Stimulated activated CD8-positive, alpha-beta memory T cell treated with anti-CD3 and anti-CD28 coated beads, Interleukin-12 subunit alpha, Interleukin-12 subunit beta, amount 100 ng/mL, for 24 hours (primary cell): Measurements from ENCODE around the gene MT1H.
"Not testable (repeated sequence)": the region's sequence is repeated elsewhere in the genome, so short reads cannot be mapped to it uniquely, and the experiment has no call there.

Experiments used
- DNase-seq: peaks from one replicate; pipeline ENCODE4 v3.0.0-alpha.2; 2020; ENCODE audit errors: extremely low read depth

Gene MT1H

DNA sequence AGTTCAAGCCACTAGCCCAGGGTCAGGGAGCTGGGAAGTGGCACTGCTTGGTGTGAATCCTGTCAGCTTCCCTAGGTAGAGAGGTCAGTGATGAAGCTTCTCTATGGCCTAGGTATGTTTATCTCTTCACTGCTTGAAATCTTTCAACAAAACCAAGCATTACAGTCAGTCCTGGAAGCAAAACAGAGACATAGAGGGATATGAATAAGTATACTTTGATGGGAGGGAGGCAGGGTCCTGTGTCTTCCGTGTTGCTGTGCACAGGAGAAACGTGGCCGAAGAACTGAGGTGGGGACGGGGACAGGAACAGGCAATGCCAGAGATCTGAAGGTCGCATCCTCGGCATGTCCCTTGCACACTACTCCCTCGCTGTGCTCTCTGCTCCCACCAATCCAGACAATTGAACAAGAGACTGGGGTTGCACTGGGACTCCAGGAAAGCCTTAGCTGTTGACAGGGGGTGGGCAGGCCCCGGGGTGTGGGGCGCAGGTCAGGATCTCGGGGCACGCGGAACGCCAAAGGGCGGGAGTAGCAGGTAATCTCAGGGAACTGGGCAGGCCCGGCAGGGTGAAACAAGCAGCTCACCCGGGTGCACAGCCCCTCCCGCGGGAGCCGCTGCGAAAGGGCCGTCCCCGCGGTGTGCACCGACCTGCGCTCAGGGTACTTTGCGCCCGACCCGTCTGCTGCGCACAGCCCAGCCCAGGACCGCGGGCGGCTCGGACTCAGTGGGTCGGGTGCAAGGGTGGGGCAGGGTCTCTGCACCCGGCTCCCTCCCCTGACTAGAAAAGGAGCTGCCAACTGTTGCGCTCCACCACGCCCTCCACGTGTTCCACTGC lies at the start of gene MT1H:
Gene MT1H (plus strand): TSS at position 810 of the 835 bp plus-strand sequence. CDS start 71 bp downstream, outside the sequence.
- DNase-seq: no peak

DNA sequence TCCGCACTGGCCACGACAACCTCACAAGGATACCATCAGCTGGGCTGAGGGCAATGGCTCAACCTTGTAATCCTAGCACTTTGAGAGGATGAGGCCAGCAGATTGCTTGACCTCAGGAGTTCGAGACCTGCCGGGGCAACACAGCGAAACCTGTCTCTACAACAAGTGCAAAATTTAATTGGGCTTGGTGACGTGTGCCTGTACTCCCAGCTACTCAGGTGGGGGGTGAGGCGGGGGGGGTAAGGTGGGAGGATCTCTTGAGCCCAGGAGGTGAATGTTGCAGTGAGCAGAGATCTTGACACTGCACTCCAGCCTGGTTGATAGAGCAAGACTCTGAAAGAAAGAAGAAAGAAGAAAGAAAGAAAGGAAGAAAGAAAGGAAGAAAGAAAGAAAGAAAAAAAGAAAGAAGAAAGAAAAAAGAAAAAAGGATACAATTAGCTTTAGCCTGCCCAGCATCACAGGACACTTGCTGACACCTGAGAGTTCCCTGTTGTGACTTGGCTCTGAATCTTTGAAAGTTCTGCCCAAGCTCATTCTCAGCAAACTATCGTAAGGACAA lies 49.2 kb upstream of the MT1H start:
- DNase-seq: no peak

DNA sequence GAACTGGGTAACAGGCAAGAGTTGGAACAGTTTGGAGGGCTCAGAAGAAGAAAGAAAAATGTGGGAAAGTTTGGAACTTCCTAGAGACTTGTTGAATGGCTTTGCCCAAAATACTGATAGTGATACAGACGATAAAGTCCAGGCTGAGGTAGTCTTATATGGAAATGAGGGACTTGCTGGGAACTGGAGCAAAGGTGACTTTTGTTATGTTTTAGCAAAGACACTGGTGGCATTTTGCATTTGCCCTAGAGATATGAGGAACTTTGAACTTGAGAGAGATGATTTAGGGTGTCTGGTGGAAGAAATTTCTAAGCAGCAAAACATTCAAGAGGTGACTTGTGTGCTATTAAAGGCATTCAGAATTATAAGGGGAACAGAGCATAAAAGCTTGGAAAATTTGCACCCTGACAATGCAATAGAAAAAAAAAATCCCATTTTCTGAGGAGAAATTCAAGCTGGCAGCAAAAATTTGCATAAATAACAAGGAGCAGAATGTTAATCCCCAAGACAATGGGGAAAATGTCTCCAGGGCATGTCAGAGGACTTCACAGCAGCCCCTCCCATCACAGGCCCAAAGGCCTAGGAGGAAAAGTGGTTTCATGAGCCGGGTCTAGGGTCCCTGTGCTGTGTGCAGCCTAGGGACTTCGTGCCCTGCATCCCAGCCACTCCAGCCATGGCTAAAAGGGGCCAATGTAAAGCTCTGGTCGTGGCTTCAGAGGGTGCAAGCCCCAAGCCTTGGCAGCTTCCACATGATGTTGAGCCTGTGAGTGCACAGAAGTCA lies 47.8 kb upstream of the MT1H start:
- not testable (repeated sequence) for DNase-seq

DNA sequence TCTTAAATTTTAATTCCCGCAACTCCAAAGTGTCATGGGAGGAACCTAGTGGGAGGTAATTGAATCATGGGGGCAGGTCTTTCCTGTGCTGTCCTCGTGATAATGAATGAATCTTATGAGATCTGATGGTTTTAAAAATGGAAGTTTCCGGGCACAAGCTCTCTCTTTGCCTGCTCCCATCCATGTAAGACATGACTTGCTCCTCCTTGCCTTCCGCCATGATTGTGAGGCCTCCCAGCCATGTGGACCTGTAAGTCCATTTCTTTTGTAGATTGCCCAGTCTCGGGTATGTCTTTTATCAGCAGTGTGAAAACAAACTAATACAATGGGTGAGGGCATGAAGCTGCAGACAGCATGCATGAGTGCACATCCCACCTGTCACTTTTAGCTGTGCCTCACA lies 46.4 kb upstream of the MT1H start:
- DNase-seq: not testable (repeated sequence)

DNA sequence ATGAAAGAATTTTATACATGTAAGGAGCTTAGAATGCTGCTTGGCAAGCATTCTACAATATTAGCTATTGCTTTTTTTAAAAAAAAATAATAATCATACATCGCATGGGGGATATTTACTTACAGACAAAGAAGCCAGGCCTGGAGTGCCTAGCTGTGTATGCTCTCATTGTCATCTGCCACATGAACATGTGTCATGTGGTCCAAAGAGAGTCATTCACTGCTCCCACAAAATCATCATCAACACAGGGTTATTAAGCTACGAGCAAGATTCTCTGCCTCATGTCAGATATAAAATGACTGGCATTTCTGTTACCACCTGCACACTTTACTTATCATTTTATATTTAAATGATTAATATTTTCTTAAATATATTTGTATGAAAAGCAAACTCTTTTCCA lies 46.0 kb upstream of the MT1H start:
- no peak for DNase-seq

DNA sequence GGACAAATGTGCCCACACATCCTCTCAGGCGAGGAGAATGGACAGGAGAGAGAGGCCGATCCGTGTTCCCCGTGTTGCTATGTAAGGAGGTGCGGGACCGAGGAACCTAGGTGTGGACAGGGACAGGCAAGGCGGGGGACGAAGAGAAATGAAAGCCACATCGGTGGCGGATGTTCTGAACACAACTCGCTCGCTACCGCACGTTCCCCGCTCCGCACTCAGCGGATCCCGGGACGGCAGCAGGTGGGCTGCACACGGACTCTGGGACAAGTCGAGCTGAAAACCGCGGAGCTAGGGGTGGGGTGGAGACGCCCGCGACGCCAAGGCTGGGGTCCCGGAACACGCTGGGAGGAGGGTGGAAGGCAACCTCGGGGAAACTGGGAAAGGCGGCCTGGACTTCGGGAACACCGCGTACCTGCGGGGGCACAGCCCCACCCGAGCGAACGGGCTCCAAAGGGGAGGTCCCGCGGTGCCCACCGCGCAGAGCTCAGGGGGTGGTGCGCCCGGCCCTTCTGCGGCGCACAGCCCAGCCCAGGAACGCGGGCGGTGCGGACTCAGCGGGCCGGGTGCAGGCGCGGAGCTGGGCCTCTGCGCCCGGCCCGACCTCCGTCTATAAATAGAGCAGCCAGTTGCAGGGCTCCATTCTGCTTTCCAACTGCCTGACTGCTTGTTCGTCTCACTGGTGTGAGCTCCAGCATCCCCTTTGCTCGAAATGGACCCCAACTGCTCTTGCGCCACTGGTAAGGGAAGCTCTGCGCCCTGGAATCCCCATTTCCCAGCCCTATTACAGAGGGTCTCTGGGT lies 44.3 kb upstream of the MT1H start, which contains the start of gene MT1E:
Gene MT1E (plus strand): TSS at position 642 of the 803 bp plus-strand sequence. CDS start 71 bp downstream, at position 713.
- DNase-seq: no peak

DNA sequence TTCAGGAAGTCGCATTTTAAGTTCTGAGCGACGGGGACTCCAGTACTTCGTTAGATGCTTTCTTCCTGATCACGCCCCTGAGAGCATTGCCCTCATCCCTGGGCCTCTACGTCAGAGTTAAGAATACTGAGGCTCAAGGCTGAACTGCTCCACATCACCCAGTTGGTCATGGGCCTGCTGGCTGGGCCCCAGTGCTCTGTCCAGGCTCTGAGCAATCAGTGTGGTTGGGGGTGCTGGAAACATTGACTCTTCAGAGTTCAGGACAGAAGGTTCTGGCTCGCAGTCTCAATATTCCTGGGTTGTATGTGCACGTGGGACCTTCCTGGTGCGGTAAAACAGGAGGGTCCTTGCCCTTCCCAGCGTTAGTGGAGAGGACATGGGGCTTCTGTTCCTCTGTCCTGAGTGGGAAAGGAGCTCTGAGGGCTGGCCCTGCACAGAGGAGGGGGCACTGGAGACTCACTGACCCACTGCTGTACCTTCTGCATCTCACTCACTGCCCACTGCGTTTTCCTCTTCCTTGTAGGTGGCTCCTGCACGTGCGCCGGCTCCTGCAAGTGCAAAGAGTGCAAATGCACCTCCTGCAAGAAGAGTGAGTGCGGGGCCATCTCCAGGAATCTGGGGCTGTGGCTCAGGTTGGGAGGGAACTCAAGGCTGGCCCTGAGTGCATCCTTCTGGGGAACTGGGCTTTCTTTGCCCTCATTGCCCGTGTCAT lies 43.5 kb upstream of the MT1H start:
- no peak for DNase-seq

DNA sequence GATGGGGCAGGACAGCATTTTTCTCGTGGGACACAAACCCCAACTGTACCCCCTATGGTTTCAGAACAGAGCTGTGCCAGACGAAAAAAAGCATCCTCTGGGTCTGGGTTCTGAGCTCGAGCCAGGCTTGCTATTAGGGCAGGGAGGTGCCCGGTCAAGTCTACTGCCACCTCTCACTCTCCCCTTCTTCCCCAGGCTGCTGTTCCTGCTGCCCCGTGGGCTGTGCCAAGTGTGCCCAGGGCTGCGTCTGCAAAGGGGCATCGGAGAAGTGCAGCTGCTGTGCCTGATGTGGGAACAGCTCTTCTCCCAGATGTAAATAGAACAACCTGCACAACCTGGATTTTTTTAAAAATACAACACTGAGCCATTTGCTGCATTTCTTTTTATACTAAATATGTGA lies 42.9 kb upstream of the MT1H start:
- DNase-seq: no peak

DNA sequence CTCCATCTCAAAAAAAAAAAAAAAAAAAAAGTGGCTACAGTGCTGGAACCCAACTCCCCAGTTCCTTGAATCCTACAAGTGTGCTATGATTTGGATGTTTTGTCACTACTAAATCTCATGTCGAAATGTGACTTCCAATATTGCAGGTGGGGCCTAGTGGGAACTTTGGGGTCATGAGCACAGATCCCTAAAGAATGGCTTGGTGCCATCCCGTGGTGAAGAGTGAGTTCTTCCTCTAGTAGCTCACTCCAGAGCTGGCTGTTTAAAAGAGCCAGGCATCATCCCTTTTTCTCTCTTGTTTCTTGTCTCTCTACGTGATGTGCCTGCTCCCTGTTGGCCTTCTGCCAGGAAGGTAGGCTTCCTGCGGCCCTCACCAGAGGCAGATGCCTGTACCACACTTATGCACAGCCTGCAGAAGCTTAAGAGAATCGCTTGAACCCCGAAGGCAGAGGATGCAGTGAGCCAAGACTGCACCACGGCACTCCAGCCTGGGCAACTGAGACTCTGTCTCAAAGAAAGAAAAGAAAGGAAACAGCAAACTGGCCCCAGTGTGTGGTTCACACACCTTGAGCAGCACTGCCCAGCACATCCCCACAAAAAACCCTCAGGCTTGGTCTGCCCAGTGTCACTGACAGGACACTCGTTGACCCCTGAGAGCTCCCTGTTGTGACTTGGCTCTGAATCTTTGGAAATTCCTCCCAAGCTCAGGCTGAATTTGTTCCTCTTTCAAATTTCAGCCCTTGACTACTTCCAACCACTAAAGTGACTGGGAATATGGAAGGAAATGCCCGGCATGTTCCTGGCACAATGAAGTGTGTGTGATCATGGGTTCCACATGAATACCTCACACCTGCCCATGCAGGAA lies 40.9 kb upstream of the MT1H start:
- no peak for DNase-seq

DNA sequence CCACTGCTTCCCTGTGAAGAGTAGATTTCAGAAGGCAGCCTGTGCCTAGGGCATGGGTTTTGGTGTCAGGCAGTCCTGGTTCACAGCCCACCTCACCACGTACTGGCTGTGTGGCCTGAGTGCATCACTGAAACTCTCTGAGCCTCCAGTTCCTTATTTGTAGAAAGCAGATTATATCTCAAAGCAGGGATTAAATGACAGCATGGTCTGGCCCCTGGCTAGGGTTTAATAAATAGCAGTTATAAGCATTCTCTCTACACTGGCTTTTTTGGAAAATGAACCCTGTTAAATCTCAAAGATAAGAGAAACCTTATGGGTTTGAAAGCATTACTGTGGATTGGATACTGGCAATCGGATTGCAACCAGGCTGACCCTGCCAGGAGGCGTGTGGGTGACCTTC lies 40.1 kb upstream of the MT1H start:
- DNase-seq: no peak

DNA sequence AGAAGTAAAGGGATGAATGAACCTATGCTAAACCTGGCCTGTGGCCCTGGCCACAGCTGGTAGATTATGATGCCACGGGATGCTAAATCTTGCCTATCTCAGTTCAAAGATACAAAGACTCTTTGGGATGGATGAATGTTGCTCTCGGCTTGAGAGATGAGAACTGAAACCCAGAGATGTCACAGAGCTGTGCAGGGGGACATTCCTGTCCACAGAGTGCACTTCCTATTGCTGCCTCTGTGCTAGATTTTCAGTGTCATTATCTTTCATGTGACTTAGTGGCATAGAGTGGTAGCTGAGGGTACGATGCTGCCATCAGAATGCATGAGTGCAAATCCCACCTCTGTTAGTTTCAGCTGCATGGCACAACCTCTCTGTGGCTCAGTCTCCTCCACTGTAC lies 39.5 kb upstream of the MT1H start:
- DNase-seq: no peak

DNA sequence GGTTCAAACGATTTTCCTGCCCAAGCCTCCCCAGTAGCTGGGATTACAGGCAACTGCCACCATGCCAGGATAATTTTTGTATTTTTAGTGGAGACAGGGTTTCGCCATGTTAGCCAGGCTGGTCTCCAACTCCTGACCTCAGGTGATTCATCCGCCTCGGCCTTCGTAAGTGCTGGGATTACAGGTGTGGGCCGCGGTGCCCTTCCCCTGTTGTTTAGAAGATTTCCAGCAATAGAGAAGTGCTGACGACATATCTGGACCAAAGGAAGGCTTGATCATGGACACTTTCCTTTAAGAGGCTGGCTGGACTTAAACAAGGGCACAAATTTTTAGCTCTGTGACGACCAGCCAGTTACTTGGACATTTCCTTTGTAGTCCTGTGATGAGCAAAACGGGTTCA lies 38.4 kb upstream of the MT1H start:
- no peak for DNase-seq

DNA sequence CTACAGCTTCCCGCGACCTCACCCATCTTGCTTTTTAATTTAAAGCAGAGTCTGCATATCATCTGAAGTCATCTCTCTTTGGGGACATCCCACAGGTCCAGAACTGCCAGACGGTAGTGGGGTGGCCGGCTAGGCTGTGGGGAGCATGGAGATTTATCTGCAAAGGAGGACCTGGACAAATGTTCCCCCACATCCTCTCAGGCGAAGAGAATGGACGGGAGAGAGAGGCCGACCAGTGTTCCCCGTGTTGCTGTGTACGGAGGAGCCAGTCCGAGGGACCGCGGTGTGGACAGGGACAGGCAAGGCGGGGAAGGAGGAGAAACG lies 37.8 kb upstream of the MT1H start:
- DNase-seq: no peak

DNA sequence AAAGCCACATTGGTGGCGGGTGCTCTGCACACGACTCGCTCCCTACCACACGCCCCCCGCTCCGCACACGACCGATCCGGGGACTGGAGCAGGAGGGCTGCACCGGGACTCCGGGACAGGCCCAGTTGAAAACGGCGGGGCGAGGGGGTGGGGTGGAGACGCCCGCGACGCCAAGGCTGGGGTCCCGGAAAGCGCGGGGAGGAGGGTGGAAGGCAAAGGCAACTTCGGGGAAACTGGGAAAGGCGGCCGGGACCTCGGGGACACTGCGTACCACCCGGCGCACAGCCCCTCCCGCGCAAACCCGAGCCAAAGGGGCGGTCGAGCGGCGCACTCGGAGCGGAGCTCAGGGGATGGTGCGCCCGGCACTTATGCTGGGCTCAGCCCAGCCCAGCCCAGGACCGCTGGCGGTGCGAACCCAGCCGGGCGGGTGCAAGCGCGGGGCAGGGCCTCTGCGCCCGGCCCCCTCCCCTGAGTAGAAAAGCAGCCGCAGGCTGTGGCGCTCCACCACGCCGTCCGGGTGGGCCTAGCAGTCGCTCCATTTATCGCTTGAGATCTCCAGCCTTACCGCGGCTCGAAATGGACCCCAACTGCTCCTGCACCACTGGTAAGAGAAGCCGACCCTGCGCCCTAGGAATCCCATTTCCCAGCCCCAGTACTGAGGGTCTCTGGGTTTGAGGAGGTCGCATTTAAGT lies 37.3 kb upstream of the MT1H start, which contains the start of gene MT1M:
Gene MT1M (plus strand): TSS at position 504 of the 692 bp plus-strand sequence. CDS start 73 bp downstream, at position 577.
- DNase-seq: no peak

DNA sequence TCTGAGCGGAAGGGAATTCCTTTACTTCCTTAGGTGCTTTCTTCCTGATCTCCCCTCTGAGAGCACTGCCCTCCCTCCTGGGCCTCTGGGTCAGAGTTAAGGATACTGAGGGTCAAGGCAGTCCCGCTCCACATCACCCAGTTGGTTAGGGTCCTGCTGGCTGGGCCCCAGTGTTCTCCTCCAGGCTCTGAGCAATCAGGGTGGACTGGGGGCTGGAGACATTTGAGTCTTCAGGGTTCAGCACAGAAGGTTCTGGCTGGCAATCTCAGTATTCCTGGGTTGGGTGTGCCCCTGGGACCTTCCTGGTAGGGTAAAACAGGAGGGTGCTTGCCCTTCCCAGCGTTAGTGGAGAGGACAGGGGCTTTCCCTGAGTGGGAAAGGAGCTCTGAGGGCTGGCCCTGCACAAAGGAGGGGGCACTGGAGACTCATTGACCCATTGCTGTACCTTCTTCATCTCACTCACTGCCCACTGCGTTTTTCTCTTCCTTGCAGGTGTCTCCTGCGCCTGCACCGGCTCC lies 36.7 kb upstream of the MT1H start:
- no peak for DNase-seq

DNA sequence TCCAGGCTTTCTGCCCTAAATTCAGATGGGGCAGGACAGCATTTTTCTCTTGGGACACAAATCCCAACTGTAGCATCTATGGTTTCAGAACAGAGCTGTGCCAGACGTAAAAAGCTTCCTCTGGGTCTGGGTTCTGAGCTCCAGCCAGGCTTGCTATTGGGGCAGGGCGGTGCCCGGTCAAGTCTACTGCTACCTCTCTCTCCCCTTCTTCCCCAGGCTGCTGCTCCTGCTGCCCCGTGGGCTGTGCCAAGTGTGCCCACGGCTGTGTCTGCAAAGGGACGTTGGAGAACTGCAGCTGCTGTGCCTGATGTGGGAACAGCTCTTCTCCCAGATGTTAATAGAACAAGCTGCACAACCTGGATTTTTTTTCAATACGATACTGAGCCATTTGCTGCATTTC lies 36.1 kb upstream of the MT1H start:
- DNase-seq: no peak

DNA sequence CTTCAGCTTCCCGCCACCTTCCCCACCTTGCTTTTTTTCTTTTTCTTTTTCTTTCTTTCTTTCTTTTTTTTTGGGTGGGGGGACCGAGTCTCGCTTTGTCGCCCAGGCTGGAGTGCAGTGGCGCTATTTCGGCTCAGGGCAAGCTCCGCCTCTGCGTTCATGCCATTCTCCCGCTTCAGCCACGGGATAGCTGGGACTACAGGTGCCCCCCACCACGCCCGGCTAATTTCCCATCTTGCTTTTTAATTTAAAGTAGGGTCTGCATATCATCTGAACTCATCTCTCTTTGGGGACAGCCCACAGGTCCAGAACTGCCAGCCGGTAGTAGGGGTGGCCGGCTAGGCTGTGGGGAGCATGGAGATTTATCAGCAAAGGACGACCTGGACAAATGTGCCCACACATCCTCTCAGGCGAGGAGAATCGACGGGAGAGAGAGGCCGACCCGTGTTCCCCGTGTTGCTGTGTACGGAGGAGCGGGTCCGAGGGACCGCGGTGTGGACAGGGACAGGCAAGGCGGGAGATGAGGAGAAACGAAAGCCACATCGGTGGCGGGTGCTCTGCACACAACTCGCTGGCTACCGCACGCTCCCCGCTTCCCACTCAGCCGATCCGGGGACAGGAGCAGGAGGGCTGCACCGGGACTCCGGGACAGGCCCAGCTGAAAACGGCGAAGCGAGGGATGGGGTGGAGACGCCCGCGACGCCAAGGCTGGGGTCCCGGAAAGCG lies 34.7 kb upstream of the MT1H start:
- no peak for DNase-seq

DNA sequence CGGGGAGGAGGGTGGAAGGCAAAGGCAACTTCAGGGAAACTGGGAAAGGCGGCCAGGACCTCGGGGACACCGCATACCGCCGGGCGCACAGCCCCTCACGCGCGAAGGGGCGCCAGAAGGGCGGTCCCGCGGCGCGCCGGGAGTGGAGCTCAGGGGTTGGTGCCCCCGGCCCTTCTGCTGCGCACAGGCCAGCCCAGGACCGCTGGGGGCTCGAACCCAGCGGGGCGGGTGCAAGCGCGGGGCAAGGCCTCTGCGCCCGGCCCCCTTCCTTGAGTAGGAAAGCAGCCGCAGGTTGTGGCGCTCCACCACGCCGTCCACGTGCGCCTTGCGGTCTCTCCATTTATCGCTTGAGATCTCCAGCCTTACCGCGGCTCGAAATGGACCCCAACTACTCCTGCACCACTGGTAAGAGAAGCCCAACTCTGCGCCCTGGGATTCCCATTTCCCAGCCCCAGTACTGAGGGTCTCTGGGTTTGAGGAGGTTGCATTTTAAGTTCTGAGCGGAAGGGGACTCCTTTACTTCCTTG lies 34.1 kb upstream of the MT1H start:
- no peak for DNase-seq
